GM18508 (cell line): ENCODE measurements around the gene CDC14B.
"Not testable (repeated sequence)": the region's sequence is repeated elsewhere in the genome, so short reads cannot be mapped to it uniquely, and the experiment has no call there.

Source experiments
- ATAC-seq: cut with Tn5 transposase; IDR thresholded peaks from one replicate; pipeline ENCODE4 v1.9.1; 2021; ENCODE audit warnings: moderate number of reproducible peaks; ENCODE audit not compliant: insufficient read depth, unreplicated experiment

The CDC14B gene

GRCh38 chr9:96633579-96633978 lies 13.9 kb upstream of the CDC14B start:
- ATAC-seq: not testable (repeated sequence)

- no peak for ATAC-seq
Measured at GRCh38 chr9:96626912-96627311, 7.3 kb upstream of the CDC14B start.

- no peak for ATAC-seq
Measured at GRCh38 chr9:96621618-96622017, 2.0 kb upstream of the CDC14B start.

- ATAC-seq: no peak
Measured at GRCh38 chr9:96620832-96621269, 1.2 kb upstream of the CDC14B start.

- ATAC-seq: no peak
Measured at GRCh38 chr9:96620181-96620514, 505 bp upstream of the CDC14B start.

GRCh38 chr9:96619124-96619465 lies 548 bp downstream of the CDC14B start:
- ATAC-seq: no peak

- no peak for ATAC-seq
Measured at GRCh38 chr9:96618209-96619123, 1.2 kb downstream of the CDC14B start.

GRCh38 chr9:96617439-96618185 lies 2.0 kb downstream of the CDC14B start:
- no peak for ATAC-seq

GRCh38 chr9:96616817-96617438 lies 2.7 kb downstream of the CDC14B start:
- no peak for ATAC-seq

GRCh38 chr9:96615411-96615810 lies 4.2 kb downstream of the CDC14B start:
- no peak for ATAC-seq

- ATAC-seq: not testable (repeated sequence)
Measured at GRCh38 chr9:96614664-96615063, 5.0 kb downstream of the CDC14B start.

- ATAC-seq: no peak
Measured at GRCh38 chr9:96612966-96613589, 6.6 kb downstream of the CDC14B start.

GRCh38 chr9:96612105-96612965 lies 7.3 kb downstream of the CDC14B start:
- no peak for ATAC-seq

- ATAC-seq: no peak
Measured at GRCh38 chr9:96611302-96611701, 8.3 kb downstream of the CDC14B start.

GRCh38 chr9:96609732-96610131 lies 9.9 kb downstream of the CDC14B start:
- ATAC-seq: no peak

GRCh38 chr9:96607971-96608370 lies 11.7 kb downstream of the CDC14B start:
- ATAC-seq: no peak

GRCh38 chr9:96605328-96605727 lies 14.3 kb downstream of the CDC14B start:
- ATAC-seq: no peak

- no peak for ATAC-seq
Measured at GRCh38 chr9:96604004-96604319, 15.7 kb downstream of the CDC14B start.

GRCh38 chr9:96603305-96604003 lies 16.2 kb downstream of the CDC14B start:
- no peak for ATAC-seq
